Measurements from ENCODE around the gene TFIP11.

TFIP11 gene

GRCh38 chr22:26483043-26483438 is 29.2 kb downstream of the TFIP11 start:
- Histone ChIP-seq H3K36me3 (ENCODE audit: insufficient read depth) (no peaks in the 10 kb centered on the region), H3K4me3 (IDR thresholded peaks at IDR 0.05; ENCODE audit: insufficient read depth, low read depth, low read length) (no peak overlapping the region), H3K4me2 (peak overlapping the region; percentile 75), H4K20me1 (ENCODE audit: insufficient read depth) (no peaks in the 10 kb centered on the region), H3K4me1 (ENCODE audit: low read depth, poor library complexity, severe bottlenecking) (peaks cover 53% of the 10 kb centered on the region), H3K9ac (peak overlapping the region; percentile 82), H2AFZ (ENCODE audit: low read depth) (peak overlapping the region; percentile 61), H3K27ac (peak overlapping the region; percentile 80), H3K79me2 (ENCODE audit: insufficient read depth, low read depth) (peaks cover 47% of the 10 kb centered on the region), H3K27me3 (ENCODE audit: insufficient read depth, low read depth) (no peaks in the 10 kb centered on the region)
- TF ChIP-seq CTCF (conservative IDR thresholded peaks at IDR 0.05; ENCODE audit: low read depth, low read length): no peak

- Histone ChIP-seq H3K27me3 (ENCODE audit: insufficient read depth, low read depth) (no peaks in the 10 kb centered on the region), H3K4me3 (IDR thresholded peaks at IDR 0.05; ENCODE audit: insufficient read depth, low read depth, low read length) (no peak overlapping the region), H2AFZ (ENCODE audit: low read depth) (no peak overlapping the region), H3K4me2 (peak overlapping the region; percentile 75; the same call in 1 of the 2 replicates), H3K27ac (no peak overlapping the region), H3K9ac (no peak overlapping the region), H4K20me1 (ENCODE audit: insufficient read depth) (no peaks in the 10 kb centered on the region), H3K79me2 (ENCODE audit: insufficient read depth, low read depth) (peaks cover 44% of the 10 kb centered on the region), H3K4me1 (ENCODE audit: low read depth, poor library complexity, severe bottlenecking) (peaks cover 44% of the 10 kb centered on the region), H3K36me3 (ENCODE audit: insufficient read depth) (no peaks in the 10 kb centered on the region)
- TF ChIP-seq CTCF (conservative IDR thresholded peaks at IDR 0.05; ENCODE audit: low read depth, low read length): no peak
These were observed 30.1 kb downstream of the TFIP11 start for GRCh38 chr22:26482161-26482560.

- no peak overlapping the region for H2AFZ ChIP-seq (ENCODE audit: low read depth)
- no peak for TF ChIP-seq CTCF (conservative IDR thresholded peaks at IDR 0.05; ENCODE audit: low read depth, low read length)
- H4K20me1 ChIP-seq (ENCODE audit: insufficient read depth): no peaks in the 10 kb centered on the region
- H3K4me3 ChIP-seq (IDR thresholded peaks at IDR 0.05; ENCODE audit: insufficient read depth, low read depth, low read length): no peak overlapping the region
- no peak overlapping the region; the same call in 1 of the 2 replicates for H3K4me2 ChIP-seq
- H3K4me1 ChIP-seq (ENCODE audit: low read depth, poor library complexity, severe bottlenecking): peaks cover 40% of the 10 kb centered on the region
- H3K9ac ChIP-seq: no peak overlapping the region
- no peaks in the 10 kb centered on the region for H3K27me3 ChIP-seq (ENCODE audit: insufficient read depth, low read depth)
- H3K36me3 ChIP-seq (ENCODE audit: insufficient read depth): no peaks in the 10 kb centered on the region
- H3K79me2 ChIP-seq (ENCODE audit: insufficient read depth, low read depth): peaks cover 39% of the 10 kb centered on the region
- no peak overlapping the region for H3K27ac ChIP-seq
These were observed 30.6 kb downstream of the TFIP11 start for GRCh38 chr22:26481694-26482093.

- Histone ChIP-seq H3K4me1 (ENCODE audit: low read depth, poor library complexity, severe bottlenecking) (peaks cover 35% of the 10 kb centered on the region), H3K9ac (no peak overlapping the region), H4K20me1 (ENCODE audit: insufficient read depth) (no peaks in the 10 kb centered on the region), H3K27me3 (ENCODE audit: insufficient read depth, low read depth) (no peaks in the 10 kb centered on the region), H3K79me2 (ENCODE audit: insufficient read depth, low read depth) (peaks cover 34% of the 10 kb centered on the region; the same call in 1 of the 2 replicates), H3K27ac (no peak overlapping the region), H3K4me2 (no peak overlapping the region), H3K36me3 (ENCODE audit: insufficient read depth) (no peaks in the 10 kb centered on the region), H2AFZ (ENCODE audit: low read depth) (no peak overlapping the region), H3K4me3 (IDR thresholded peaks at IDR 0.05; ENCODE audit: insufficient read depth, low read depth, low read length) (no peak overlapping the region)
- TF ChIP-seq CTCF (conservative IDR thresholded peaks at IDR 0.05; ENCODE audit: low read depth, low read length): no peak
These were observed 31.1 kb downstream of the TFIP11 start for GRCh38 chr22:26481112-26481693.

All from KMS-11 (cell line).